GM21576 (cell line): ENCODE results near the gene TRA2B.

Experiments used
- ATAC-seq: cut with Tn5 transposase; IDR thresholded peaks from one replicate; pipeline ENCODE4 v1.9.1; 2021; ENCODE audit warnings: mild to moderate bottlenecking, moderate library complexity; ENCODE audit not compliant: unreplicated experiment

TRA2B gene

DNA sequence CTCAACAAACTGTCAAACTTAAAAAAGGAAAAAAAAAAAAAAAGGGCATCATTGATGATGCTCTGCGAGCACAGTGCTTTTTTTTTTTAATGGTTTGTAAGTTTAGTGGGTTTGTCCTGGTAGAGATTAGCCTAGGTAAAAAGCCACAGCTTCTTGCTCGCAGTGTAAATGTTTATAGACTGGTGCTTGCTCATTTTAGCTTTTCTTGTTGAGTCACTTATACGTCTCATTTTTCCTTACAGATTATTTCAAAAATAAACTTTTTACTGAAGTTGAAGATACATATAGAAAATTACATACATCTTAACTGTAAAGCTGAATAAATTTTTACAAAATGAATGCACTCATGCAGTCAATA lies 16.5 kb upstream of the TRA2B start:
- ATAC-seq: no peak

DNA sequence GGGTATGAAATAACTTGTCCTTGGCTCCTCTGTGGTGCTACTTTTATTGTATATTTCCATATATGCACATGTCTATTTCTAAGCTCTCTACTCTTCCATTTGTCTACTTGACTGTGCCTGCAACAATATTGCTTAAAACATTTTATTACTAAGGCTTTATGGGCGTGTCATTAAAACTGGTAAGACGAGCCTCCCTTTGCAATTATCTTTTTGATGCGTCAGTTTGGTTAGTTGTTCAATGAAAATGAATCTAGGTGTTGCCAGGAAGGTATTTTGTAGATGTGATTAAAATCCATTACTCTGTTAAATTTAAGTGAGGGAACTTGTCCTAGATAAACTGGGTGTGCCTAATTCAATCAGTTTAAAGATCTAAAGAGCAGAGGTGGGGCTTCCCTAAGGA lies 12.9 kb upstream of the TRA2B start:
- no peak for ATAC-seq

DNA sequence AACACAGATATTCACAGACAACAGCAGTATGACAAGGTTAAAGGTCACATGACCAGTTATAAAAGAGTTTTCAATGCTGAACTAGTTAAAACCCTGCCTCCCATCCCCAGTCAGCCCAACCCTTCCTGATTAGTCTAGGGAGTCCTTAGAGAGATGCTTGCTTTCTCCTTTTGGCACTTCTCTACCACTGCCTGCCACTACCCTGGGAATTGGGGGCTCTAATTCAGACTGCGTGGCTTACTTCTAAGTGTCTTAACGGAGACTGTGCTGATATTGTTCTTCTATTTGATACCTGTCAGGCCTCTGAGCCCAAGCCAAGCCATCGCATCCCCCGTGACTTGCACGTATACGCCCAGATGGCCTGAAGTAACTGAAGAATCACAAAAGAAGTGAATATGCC lies 11.7 kb upstream of the TRA2B start:
- ATAC-seq: no peak

DNA sequence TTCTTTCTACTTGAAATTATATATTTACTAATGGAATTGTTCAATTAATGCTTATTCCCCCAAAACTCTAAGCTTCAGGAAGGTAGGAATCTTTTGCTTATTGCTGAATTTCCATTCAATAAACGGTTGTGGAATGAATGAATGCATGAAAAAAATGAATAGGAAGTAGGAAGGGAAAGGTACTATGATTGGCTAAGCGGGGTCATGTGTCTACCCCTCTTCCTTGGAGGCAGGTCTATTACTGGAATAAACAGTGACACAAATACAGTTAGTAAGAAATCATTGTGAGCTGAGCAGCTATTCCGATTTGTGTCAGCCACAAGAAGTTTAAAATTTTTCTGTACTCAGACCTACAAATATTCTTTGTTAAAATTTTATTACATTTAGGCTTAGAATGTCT lies 10.5 kb upstream of the TRA2B start:
- ATAC-seq: no peak

DNA sequence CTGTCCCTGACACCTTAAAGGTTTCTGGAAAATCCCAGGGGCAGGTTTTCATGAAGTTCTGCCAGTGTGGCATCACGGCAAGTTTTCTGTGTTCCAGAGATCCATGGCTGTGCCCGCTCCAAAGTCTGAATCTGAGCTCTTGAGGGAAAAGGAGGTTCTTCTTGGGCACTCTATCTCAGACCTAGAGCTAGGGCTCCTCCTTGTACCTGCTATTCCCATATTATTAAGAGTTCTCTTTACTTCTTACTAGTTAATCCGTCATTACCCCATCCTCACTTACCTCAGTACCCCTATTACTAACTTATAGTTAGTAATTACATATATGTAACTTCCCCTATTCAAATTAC lies 5.9 kb upstream of the TRA2B start:
- ATAC-seq: peak; percentile 6

DNA sequence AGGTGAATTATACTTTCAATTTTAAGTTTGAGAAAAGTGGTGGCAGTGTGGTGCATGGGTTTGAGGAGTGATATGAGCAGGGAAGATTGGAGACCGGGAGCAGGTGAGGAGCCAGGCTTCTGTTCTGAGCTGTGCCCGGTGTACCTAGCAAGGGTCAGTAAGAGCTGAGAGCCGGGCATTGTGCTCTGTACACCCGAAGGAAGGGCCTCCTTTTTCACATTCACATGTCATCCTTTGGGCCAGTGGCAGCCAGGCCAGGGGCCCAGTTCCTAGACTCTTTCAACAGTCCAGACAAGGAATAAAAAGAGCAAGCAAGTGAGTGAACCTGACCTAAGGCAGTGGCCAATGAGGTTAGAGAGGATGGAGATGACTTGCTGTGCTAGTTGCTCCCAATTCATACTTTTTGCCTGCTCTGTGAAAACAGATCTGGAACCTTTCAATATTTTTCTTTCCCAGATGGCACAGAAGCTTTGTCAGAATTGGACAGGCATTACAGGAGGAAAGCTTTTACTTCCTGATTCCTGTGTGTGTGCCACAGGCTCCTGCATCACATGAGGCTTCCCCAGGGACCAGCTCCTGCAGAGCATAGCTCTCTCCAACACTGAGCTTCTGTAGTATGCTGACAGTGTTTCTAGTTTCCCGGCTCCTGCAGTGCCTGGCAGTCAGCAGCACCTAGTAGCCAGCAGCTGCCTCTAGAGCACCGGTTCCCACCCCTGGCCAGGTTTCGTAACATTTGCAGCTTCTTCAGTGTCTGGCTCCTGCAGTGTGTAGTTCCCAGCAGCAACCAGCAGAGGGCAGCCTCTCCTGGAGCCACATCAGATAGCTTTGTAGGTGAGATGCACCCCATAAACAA lies 5.3 kb upstream of the TRA2B start:
- peak; percentile 95 for ATAC-seq

DNA sequence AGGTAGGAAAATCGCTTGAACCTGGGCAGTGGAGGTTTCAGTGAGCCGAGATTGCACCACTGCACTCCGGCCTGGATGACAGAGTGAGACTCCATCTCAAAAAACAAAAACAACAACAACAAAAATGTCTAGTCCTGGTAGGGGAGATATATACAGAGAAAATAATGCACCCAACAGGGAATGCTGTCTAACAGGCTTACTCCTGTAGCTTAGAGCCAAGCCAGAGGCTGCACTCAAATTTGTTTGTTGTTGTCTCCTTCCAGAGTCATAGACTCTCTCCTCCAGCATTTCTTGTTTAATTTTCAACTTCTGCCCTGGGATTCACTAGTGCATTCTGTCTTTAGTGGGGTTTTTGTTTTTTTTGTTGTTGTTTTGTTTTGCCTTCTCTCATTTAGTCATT lies 4.6 kb upstream of the TRA2B start:
- no peak for ATAC-seq

DNA sequence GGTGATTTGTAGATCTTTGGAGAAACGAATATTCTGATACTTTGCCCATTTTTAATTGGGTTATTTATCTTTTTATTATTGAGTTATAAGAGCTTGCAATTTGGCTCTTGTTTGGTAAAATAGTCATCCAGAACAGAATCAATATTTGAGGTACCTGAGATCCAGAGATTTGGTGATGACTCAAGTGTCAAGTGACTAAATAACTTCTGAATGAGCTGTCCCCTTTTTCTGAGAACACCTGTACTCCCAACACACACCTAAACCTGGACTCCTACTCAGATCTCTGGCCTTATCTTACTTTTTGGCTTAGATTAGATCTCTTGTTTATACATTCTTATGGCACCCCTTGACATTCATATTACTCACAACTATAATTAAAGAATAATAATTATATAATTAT lies 3.1 kb upstream of the TRA2B start:
- no peak for ATAC-seq

DNA sequence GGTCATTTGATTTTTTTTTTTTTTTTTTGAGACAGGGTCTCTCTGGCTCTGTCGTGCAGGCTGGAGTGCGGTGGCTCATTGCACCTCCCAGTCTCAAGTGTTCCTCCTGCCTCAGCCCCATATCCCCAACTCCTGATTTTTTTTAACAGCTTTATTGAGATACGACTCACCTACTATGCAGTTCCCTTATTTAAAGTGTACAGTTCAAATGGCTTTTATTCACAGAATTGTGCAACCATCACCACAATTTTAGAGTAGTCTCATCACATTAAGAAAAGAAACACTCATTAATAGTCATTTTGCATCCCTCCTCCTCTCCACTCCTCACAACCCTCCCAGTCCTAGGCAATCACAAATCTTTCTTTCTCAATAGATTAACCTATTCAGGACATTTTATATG lies 1.9 kb upstream of the TRA2B start:
- no peak for ATAC-seq

DNA sequence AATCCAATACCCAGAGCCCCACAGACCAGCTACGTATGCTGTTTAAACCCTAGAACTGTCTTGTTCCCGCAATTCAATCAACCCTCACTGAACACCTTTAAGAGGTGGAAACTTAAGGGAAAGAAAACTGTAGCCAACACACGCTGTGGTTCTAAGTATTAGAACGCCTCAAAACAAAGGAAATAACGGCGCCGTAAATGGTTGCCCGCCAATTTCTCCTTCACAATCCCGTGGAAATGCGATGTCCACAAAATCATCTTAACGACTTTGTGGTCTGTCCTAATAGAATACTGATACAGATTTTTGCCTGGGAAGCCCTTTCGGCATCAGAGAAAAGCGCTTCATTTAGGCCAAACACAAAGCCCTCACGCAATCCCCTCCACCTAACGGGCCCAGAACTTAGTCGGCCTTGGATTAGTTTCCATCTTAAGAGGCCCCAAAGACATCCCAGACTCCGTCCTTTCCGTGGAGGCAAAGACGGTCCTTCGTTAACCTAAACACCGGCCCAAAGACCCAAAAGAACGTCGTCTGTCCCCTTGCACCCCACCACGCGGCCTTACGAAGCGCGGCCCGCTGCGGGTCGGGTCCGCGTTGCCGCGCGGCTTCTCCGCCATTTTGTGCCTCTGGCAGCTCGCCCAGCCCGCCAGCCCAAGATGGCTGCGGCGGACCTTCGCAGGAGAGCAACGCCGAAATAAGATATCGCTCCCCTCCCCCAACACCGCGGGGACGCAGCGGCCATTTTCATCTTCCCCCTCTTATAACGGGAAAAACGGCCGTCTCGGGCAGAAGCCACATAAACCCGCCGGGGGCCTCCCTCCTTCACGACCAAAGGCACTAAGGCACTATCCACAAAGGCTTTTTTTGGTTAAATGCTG lies 763 bp downstream of the TRA2B start:
- peak; percentile 35 for ATAC-seq

DNA sequence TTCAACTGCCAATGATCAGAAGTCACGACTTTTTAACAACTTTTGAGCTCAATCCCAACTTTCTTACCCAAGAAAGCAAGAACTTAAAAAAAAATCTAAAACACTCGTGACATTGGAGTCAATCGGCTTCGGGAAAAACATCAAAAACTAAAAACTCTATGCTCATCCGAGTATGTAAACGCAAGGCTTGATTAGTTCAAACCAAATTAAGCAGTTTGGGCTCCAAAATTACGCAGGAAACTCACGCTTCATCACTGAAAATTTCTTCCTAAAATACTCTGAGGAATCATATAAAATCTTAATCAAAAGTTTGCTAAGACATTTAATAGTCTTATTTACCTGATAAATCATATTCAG lies 1.6 kb downstream of the TRA2B start:
- ATAC-seq: no peak

DNA sequence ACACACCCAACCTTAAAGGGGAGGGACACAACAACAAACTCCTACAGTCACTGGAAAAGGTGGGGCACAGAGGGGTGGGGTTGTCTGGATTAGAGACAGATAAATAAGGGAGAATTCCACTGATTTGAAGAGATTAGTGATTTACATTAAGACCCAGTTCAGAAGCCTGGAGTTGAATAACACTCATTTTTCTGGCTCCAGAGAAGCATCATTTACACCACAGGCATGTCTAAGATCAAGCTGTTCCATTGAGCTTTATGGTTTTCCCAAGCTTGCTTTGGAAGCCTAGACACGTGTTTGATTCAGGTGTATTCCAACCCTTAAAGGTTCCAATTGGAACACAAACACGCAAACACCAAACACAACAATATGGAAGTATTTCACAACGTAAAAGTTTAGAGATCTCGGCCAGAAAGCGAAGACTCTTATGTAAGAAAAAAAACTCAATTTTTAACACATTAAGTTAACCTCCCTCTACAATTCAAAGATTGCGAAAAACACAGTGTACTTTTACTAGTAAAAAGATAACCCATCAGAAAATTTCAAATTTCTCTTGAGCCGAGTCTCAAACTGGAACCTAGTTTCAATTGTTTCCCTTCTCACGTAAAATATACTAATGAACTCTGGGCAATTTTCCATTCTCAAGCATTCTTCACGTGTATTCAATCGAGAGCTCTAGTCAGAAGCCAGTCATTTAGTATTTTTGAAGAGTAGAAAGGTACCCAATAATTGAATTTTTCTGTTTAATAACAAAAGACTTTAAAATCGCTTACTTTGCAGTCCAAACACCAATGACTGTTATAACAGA lies 2.1 kb downstream of the TRA2B start:
- no peak for ATAC-seq

DNA sequence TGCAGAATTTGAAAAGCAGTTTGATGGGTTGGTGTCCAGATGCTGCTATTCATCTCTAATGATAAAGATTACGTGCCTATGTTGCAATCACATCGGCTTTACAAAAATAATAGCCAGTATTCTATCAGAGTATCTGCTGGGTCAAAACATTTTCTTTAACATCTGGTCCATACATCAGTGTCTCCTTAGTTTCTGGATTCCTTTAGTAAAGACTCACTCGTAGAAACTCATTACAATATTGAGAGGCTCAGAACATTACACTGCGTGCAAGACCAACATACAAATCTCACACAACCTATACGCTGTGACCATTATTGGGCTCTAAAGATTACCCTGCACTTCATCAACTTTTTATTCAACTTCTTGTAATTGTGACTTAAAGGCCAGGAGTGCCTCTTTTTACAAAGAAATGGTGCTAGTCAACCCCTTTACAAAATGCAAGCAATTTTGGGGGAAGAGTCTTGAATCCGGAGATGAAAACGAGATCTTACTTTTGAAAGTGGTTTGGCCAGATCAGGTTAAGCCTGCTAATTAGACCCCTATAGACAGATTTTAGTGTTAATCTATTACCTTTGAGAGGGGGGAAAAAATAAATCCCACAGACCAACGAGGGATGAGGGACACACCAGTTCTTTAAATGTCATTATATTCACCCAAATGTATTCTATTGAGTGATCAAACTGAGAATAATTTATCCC lies 2.9 kb downstream of the TRA2B start:
- no peak for ATAC-seq

DNA sequence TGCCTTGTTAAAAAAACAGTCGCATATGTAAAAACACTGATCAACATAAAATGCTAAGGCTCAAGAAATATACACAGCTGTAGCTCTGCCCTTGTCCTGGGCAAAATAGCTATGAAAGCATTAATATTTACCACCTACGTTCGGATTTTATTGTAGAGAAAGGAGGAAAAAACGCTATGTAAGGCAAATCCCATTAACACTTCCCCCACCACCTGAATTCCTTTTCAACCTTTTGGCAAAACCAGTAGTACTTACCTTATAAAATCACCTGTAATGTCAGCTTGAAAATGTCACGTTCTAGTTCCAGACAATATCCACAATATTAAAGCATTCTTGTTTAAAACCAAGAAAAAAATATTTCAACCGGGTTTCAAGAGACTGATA lies 3.6 kb downstream of the TRA2B start:
- ATAC-seq: no peak

DNA sequence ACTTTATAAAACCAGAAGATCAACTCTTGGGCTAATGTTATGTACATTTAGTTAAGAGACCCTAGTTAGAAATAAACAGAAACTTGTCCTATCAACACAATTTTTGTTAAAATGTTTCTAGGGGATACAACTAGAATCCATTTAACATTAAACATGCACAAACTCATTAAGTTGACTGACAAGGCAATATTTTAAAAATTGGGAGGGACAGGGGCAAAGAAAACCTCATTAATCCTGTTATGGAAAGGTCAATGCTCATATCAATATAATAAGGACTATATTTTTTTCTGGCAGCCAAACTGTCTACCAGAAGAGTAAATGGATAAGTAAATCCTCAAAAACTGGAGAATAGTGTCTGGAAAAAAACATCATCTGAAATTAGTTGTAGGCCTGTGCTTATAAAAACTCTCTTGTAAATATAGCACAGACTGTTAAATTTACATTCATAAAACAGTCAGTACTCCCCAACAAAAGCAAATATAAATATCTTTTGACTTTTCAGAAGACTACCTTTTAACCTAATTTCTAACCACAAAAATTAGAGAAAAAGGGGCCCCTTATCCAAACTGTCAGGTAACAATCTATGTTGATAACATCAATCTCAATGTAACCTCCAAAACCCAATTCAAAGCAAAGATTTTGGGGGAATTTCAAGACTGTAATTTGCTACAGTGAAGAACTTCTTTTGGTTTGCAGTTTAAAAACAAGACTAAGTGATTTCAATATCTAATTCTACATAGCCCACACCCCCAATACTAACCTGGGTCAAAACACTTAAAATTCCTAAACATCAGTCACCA lies 4.2 kb downstream of the TRA2B start:
- no peak for ATAC-seq

DNA sequence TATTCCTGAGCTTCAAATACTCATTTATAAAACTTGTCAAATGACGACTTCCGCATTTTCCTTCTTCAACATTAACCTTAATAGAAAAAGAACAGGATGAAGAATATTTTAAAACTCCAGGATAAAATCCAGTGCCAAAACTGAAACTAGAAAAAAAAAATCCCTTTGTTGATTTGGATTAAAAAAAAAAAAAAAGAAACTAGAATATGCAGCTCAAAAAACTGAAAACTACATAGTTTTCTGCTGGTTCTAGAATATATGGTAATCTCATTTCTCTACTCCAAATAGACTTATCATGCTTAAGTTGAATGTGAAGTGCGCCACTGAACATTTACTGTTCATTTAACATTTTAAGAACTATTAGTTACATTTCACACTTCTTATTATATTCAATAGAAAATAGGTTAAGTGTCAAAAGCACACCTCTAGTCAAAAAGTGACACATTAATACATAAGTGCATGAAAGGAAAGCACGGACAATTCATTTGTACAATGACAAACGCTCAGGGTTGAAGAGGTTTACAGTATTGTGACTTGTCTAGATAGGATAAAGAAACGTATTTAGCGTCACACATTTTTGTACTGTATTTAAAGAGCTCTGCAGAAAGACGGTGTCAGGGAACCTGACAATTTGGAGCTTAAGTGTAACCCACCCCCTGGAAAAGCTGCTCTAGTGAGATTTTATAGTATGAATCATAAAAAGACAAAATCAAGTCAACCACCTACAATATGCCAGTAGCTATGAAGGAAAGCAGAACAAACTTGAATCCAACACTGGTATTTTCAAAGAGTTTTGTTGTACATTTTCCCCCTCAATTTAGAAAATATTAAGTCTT lies 5.8 kb downstream of the TRA2B start:
- ATAC-seq: no peak

DNA sequence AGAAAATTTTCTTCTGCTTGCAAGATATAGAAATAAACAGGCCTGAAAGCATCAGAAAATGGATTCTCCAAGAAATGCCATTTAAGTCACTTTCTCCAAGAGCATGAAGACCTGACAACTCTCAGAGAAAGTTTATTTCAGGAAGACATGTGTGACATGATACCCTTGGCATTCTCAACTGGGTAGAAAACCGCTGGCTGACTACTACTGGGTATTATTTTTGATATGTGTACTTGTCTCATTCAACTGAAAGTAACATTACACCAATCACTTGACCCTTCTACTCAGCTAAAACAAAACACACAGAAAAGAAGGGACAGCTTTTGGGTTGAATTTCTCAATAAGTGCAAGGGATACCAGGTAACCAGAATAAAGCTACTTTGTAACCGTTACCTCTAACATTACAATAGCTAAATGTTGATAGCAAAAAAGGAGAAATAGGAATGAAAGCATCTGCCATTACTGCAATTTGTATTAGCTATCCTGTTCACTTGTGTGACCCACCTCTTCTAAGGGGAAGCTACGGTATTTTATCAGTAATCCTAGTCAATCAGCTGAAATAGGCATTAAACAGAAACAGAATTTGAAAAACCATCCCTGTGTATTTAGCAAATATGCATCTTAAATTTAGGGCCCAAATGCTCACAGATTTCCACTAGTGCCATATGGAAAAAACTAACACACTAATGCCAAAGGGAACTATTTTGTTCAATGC lies 7.3 kb downstream of the TRA2B start:
- ATAC-seq: no peak
